Peyer's patch (tissue), 4 donors: ENCODE data around the gene QPCTL.

Experiments used
- CTCF ChIP-seq, 6 experiments: fragments of 450-650 bp in 4 of 6; fragments of 200-600 bp in 2 of 6; sonication (generic) in 1 of 6; IDR thresholded peaks; one replicate each; pipeline ENCODE4 v1.5.1; 2017 to 2019; ENCODE audit warnings: antibody characterized with exemption in 6 of 6, mild to moderate bottlenecking in 3 of 6, moderate library complexity in 1 of 6
- POLR2A ChIP-seq, 2 donors: fragments of 450-650 bp; IDR thresholded peaks; one replicate each; pipeline ENCODE4 v1.5.1; 2017; ENCODE audit warnings: antibody characterized with exemption in 2 of 2, mild to moderate bottlenecking in 2 of 2, moderate library complexity in 2 of 2

GRCh38 chr19:45705115-45705514, 12.6 kb downstream of the QPCTL start:
- TF ChIP-seq POLR2A (IDR thresholded peaks at IDR 0.05) (no peak), CTCF (IDR thresholded peaks at IDR 0.05) (no peak)
